HG02610 (cell line): ENCODE data around the gene CYB561A3.
"Not testable (repeated sequence)": the region's sequence is repeated elsewhere in the genome, so short reads cannot be mapped to it uniquely, and the experiment has no call there.

Experiments used
- ATAC-seq: cut with Tn5 transposase; IDR thresholded peaks from one replicate; pipeline ENCODE4 v1.9.1; 2021; ENCODE audit warnings: mild to moderate bottlenecking, moderate library complexity; ENCODE audit not compliant: unreplicated experiment

CYB561A3 gene, protein sequence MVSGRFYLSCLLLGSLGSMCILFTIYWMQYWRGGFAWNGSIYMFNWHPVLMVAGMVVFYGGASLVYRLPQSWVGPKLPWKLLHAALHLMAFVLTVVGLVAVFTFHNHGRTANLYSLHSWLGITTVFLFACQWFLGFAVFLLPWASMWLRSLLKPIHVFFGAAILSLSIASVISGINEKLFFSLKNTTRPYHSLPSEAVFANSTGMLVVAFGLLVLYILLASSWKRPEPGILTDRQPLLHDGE

GRCh38 chr11:61361741-61362541 is at the start of gene CYB561A3, which contains the start of gene TMEM138:
TSS of gene CYB561A3 (minus strand) at chr11:61361882. CDS start at chr11:61356713, 5,169 bp downstream.
TSS of gene TMEM138 (plus strand) at chr11:61362374. CDS start at chr11:61364391, 2,017 bp downstream.
- ATAC-seq = peak; percentile 84

DNA sequence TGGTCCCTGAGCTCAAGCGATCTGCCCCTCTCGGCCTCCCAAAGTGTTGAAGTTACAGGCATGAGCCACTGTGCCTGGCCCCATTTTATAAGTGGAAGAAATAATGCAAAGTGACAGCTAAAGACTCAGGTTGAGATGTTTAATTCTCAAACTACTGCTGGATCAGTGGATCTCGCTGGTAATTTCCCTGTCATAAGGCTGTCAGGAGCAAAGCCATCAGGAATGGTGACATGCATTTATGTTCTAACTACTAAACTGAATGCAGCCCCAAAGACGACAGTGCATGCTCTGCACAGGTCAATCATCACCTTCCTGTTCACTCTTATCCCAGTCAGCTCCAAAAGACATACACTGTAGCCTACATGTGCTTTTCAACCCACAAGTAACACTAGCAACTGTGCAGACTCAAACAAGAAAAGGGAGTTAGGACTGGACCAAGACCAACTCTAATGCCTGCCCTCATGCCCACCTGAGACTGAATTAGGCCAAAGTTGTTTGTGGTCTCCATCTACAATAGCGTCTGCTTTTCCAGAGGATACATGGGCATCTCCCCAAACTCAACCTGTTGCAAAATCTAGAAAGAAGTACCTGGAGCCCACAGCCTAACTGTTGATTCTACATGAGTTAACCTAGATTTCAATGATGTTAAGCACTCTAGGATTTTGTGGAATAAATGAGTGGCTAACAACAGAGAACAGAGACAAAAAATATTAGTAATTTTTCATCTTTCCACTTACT is 45.5 kb upstream of the CYB561A3 start:
- no peak for ATAC-seq

DNA sequence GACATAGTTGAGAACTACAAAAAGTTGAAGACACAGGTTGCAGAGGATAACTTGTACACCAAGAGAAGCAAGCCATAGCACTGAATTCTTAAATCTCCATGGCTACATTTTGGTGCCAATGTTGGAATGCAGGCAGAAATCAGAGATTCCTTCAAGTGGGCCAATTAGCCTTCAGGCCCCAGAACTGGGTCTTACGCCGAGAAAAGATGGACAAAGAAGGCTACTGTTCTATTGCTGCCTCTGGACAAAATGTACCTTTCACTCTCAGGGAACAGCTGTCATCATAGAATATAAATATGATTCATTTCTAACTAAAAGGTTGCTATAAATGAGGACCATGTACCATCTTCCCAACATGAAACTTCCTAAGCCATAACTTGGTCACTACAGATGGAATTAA is 44.4 kb upstream of the CYB561A3 start:
- ATAC-seq = no peak

DNA sequence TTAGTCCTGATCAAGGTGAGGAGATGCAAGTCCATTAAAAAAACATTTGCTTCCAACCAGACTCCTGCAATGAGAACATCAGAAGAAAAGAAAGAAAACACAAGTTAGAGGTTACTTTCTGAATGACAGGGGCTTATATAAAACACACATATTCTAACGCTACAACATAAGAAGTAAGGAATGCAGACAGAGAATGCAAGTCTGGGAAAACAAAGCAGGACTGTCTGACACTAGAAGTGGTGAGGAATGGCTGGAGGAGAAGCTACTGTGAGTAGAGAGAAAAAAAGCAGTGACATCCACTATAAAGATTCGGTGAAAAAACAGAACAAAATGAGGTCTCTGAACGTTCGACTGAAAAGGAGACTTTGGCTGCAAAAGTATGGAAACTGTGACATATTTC is 43.0 kb upstream of the CYB561A3 start:
- ATAC-seq = no peak

- ATAC-seq = no peak
Measured at GRCh38 chr11:61404103-61404502, 42.4 kb upstream of the CYB561A3 start.

- ATAC-seq = no peak
Measured at GRCh38 chr11:61403658-61404057, 42.0 kb upstream of the CYB561A3 start.

DNA sequence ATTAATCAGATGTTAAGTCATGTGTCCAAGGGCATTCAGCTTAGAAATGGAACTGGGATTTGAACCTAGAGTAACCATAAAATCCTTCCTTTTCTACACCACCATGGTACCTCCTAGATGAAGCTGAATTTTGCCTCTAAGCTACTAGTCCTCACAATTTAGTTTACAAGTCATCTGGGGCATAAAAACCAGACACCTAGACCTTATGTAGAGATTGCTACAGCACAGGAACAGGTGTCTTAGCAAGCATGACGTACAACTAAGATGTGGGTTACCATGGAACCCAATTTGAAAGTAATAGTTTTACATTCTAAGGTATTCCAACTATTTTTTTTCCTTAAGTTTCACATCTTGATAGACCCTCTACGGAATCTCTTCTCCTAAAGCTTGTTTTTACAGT is 39.9 kb upstream of the CYB561A3 start:
- no peak for ATAC-seq

- no peak for ATAC-seq
Measured at GRCh38 chr11:61401173-61401572, 39.5 kb upstream of the CYB561A3 start.

DNA sequence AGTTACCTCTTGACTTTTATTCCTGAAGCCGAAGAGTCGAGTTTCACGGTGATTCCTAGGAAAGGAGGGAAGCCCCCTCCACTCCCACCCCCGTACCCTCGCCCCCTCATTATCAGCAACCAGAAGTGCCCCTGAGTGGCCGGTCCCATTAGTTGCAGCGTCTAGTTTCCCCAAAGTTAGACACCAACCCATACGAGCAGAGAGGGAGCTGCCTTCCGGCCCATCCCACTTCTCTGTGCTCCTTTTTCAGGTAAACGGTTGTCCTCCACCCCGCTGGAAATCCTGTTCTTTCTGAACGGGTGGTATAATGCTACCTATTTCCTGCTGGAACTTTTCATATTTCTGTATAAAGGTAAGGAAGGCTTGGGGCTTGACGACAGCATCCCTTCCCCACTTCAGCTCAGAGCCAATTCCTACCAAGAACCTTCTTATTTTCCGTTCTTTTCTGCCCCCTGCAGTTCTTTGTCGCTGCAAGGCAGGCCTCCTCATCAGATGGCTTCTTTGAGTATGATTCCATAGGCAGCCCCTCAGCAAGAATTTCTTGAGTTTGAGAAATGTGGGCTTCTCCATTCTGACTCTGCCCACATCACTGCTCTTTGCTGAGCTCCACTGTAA is 31.4 kb upstream of the CYB561A3 start:
- ATAC-seq = no peak

GRCh38 chr11:61390161-61390560 is 28.5 kb upstream of the CYB561A3 start:
- no peak for ATAC-seq

- ATAC-seq = no peak
Measured at GRCh38 chr11:61384271-61385242, 22.9 kb upstream of the CYB561A3 start.

- not testable (repeated sequence) for ATAC-seq
Measured at GRCh38 chr11:61383859-61384258, 22.2 kb upstream of the CYB561A3 start.

GRCh38 chr11:61380884-61381283 is 19.2 kb upstream of the CYB561A3 start:
- no peak for ATAC-seq

GRCh38 chr11:61378713-61379313 is 17.1 kb upstream of the CYB561A3 start:
- no peak for ATAC-seq

- ATAC-seq = no peak
Measured at GRCh38 chr11:61377461-61378160, 15.9 kb upstream of the CYB561A3 start.

- ATAC-seq = no peak
Measured at GRCh38 chr11:61375761-61376108, 14.1 kb upstream of the CYB561A3 start.

- no peak for ATAC-seq
Measured at GRCh38 chr11:61372659-61373420, 11.2 kb upstream of the CYB561A3 start.

DNA sequence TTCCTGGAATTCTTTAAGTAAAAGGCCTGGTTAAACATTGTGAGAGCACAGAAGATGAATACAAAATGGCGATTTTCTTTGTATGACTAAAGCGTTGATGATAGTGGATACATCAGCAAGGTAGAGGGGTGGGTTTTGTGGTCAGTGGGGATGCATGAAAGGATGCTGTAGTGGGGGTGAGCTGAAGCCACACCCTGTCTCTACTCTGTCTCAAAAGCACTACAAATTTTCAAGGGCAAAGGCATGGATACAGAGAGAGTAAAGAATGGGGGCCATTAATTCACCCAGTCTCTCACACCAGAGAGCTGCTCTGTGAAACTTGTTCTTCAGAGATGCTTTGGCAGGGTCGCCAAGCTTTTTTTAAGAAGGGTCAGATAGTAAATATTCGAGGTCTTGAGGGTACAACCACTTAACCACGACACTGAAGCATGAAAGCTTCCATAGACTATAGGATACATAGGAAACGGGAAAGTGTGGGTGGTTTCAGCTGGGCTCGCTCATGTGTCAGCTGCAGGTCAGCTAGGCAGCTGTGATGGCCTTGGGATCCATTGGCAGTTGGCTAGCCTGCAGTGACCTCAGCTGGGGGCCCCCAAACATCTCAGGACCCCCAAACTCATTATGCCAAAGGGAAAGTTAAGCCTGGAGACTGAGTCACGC is 8.8 kb upstream of the CYB561A3 start:
- ATAC-seq = no peak
